ENCODE measurements around the gene MPV17L2.
A peak's percentile ranks its signal among the peaks of the same experiment; 100 is the strongest.
"Not testable (repeated sequence)": the region's sequence is repeated elsewhere in the genome, so short reads cannot be mapped to it uniquely, and the experiment has no call there.

The MPV17L2 gene

DNA sequence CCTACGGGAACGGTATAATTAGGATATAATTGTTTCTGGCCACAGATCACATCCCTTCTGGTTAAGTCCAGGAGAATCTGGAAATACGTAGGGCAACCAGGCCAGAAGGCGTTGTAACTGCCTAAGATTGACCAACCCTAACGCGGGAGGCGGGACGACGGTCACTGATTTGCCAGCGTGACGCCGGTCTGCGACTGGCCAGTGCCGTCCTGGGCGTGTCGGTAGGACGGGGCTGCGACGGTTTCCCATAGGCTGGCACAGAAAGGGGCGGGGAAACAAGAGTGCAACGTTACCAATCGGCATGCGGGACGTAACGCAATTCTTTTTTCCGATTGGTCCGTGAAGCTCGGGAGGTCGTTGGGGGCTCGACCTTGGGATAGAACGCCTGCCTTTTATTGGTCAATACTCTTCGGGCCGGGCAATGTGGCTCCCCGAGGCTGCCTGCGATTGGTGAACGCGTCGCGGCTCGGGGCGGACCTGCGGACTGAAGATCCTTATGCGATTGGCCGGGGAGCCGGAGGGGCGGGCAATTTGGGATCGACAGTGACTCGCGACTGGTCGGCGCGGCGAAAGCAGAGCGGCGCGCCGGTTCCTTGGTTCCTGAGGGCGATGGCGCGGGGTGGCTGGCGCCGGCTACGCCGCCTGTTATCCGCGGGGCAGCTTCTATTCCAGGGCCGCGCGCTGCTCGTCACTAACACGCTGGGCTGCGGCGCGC, at the start of gene MPV17L2:
MPV17L2 (plus strand) TSS at position 546 of the 715 bp plus-strand sequence; CDS start at position 610, 64 bp downstream.
- DNase-seq (ENCODE audit: low spot score), result peak; percentile 88

DNA sequence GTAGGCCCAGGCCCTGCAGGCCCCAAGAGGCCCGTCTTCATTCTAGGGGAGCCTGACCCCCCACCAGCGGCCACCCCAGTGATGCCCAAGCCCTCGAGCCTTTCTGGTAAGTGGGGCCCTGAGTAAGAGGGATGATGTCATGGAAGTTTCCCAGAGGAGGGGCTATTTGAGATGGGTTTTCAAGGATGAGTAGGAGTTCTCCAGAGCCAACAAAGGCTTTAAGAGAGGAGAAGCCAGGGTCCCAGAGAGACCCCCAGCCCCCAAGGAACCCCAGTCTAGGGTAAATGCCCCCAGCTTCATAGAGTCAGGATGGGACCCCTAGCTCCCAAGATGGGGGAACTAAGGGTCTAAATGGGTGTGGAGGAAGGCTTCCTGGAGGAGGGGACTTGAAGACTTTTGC, 49.1 kb upstream of the MPV17L2 start:
- no peak for DNase-seq (ENCODE audit: low spot score)

DNA sequence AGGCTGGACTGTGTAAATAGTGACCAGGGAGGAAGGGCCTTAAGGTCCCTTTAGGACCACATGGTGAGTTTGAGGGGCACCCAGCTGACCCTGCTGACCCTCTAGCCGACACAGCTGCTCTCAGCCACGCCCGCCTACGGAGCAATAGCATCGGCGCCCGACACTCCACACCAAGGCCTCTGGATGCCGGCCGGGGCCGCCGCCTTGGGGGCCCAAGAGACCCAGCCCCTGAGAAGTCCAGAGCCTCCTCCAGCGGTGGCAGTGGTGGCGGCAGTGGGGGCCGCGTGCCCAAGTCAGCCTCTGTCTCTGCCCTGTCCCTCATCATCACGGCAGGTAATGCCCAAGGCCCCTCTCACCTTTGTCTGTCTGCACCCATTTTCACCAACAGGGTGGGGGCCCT, 48.7 kb upstream of the MPV17L2 start:
- DNase-seq (ENCODE audit: low spot score), result no peak

- no peak for DNase-seq (ENCODE audit: low spot score)
Observed at GRCh38 chr19:18144906-18145305, 48.1 kb upstream of the MPV17L2 start.

DNA sequence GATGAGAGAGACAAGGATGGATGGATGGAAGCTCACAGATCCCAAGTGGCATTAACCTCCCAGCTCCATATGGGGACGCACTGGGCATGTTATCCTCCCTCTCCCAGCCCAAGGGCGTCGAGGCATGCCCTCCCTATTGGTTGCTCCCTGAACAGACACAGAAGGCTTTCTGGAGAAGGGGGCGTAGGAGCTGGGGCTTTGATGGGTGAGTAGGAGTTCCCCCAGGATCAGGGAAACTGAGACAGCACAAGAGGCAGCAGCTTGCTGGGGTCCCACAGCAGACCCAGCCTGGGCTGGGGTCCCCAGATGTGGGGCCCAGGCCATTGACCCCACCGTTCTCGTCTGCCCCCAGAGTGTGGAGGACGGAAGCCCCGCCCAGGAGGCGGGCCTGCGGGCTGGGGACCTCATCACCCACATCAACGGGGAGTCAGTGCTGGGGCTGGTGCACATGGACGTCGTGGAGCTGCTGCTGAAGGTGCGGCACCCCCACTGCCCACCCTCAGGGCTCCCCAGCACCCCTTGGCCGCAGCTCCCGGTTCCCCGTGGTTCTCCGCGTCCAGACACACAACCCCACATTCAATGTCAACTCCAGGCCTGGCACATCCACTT, 47.5 kb upstream of the MPV17L2 start:
- no peak for DNase-seq (ENCODE audit: low spot score)

DNA sequence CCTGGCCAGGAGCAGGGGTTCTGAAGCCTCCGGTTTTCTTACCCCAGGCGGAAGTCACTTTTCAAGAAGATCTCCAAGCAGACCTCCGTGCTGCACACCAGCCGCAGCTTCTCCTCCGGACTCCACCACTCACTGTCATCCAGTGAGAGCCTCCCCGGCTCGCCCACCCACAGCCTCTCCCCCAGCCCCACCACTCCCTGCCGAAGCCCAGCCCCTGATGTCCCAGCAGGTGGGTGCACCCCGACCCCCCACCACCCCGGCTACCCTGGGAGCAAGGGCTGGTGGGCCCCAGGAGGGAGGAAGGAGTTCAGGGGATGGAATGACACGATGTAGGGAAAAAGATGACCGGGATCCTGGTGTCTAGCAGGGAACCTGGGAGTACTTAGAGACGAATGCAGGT, 45.6 kb upstream of the MPV17L2 start:
- DNase-seq (ENCODE audit: low spot score), result no peak

DNA sequence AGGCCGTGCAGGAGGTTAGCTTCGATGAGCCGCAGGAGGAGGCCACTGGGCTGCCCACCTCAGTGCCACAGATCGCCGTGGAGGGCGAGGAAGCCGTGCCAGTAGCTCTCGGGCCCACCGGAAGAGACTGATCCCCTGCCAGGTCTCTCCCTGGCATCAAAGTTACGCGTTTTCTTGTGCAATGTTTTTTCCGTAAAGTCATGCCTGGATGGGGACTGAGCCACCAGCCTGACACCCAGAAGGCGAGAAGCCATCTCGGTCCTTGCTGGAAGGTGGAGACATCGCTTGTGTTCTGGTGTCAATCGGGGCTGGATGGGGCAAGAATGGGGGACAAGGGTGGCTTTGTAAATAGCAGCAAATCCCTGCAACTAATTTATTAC, 43.4 kb upstream of the MPV17L2 start:
- no peak for DNase-seq (ENCODE audit: low spot score)

- no peak for DNase-seq (ENCODE audit: low spot score)
Observed at GRCh38 chr19:18150776-18151624, 42.0 kb upstream of the MPV17L2 start.

- DNase-seq (ENCODE audit: low spot score), result peak; percentile 99
Observed at GRCh38 chr19:18152442-18152816, 40.6 kb upstream of the MPV17L2 start.

GRCh38 chr19:18152817-18153555, 40.0 kb upstream of the MPV17L2 start, which contains the start of gene PIK3R2:
Gene PIK3R2 (plus strand): TSS chr19:18153163. CDS start chr19:18155880, 2,717 bp downstream.
- peak; percentile 100 for DNase-seq (ENCODE audit: low spot score)

DNA sequence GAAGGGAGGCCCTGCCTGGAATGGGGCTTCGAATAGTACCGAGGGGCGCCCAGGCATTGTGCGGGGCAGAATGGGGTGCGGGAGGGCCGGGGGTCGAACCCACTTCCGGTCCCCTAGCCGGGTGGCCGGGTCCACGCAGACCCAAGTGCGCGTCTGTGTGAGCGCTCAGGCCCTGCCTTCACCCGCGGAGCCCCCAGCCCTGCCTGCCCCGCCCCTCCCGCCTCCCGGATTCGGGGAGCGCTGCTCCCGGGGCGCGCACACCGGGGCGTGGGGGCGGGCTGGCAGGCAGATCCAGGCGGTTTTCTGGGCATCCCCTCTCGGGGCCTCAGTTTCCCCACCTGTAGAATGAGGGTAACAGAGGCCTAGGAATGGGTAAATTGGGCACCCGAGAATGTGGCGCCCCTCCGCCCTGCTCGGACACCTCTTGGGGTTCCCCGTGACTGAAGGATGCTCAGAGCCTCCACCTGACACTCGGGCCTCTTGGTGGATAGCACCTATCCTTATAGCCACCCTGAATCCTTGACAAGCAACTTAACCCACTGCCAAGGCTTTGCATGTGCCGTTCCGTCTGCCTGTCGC, 39.4 kb upstream of the MPV17L2 start:
- DNase-seq (ENCODE audit: low spot score), result no peak

DNA sequence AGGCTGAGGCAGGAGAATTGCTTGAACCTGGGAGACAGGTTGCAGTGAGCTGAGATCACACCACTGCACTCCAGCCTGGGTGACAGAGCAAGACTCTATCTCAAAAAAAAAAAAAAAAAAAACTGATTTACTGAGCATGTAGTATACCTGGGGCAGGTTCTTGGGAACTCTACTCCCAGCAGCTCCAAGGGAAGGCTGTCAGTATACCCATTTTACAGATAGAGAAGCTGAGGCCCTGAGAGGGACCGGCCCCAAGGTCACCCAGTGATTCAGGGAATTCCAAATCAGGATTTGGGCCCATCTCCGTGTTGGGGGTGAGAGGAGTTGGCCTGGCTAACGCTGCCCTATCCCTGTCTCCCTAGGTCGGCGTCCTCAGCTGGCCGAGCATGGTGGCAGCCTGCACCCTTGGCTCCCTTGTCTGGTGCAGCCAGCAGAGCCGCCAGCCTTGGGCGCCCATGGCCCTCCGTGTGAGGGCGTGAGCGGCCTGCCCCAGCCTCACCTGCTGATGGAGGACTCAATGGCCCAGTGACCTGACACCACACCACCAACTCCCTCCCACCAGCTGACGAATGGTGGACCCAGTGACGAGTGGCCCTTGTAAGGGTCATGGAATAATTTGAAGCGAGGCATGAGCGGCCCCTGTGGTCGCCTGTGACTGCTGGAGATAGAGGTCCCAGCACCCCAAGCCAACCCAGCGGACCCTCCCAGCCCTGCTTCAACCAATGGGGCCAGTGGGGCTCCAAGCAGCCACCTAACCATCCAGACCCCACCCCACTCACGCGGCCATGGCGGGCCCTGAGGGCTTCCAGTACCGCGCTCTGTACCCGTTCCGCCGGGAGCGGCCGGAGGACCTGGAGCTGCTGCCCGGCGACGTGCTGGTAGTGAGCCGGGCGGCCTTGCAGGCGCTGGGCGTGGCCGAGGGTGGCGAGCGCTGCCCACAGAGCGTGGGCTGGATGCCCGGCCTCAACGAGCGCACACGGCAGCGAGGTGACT, 37.6 kb upstream of the MPV17L2 start:
- DNase-seq (ENCODE audit: low spot score), result no peak

DNA sequence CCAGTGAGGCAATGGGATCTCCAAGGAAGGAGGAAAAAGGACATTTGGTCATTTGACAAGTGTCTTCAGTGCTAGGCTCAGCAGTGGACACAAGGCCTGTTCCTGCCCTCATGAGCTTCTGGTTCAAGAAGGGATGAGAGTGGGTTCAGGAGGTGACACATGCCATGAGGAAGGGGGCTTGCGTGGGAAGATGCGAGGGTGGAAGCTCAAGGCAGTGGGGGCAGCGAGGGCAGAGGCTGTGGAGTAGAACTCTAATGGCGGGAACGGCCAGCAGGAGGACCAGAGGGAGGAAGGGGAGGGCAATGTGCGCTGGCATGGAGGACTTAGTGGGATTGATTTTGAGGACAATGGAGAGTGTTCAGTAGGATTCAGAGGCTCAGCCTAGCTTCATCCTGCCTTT, 36.8 kb upstream of the MPV17L2 start:
- DNase-seq (ENCODE audit: low spot score), result no peak

DNA sequence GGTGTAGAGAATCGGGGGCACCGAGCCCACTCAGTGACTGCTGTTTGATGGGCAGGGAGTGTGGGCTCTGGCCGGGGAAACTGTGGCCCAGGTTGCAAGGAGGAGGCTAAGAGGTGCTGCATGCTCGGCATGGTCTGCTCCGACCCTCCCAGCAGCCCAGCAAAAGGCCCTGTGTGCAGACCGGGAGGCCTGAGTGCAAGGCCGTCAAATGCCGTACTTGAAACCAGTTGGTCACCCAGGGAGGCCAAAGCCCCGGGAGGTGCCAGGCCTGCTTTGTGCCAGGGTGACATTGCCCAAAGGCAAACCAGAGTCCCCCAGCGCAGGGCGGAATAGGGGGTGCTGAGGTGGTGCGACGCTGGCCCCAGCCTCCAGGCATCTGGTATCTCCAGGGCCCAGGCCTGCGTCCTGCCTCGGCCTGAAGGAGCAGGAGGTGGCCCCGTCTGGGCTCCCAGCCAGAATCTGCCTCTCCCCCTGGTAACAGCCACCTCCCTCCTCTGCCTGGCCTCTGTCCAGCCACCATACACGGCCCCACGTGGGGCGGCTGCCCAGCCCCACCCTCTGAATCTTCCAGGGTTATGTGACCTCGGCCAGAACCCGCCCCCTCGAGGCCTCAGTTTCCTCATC, 36.1 kb upstream of the MPV17L2 start:
- DNase-seq (ENCODE audit: low spot score), result peak; percentile 69

GRCh38 chr19:18157465-18158063, 35.5 kb upstream of the MPV17L2 start:
- DNase-seq (ENCODE audit: low spot score), result no peak

- no peak for DNase-seq (ENCODE audit: low spot score)
Observed at GRCh38 chr19:18158467-18158866, 34.6 kb upstream of the MPV17L2 start.

- not testable (repeated sequence) for DNase-seq (ENCODE audit: low spot score)
Observed at GRCh38 chr19:18159059-18159616, 33.9 kb upstream of the MPV17L2 start.

DNA sequence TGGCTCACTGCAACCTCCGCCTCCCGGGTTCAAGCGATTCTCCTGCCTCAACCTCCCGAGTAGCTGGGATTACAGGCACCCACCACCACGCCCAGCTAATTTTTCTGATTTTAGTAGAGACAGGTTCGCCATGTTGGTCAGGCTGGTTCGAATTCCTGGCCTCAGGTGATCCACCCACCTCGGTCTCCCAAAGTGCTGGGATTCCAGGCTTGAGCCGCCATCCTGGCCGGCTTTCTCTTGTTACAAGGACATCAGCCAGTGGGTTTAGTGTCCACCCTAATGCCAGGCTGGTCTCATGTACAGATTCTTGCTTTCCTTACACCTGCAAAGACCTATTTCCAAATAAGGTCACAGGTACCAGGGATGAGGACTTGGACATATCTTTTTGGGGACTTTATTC, 33.2 kb upstream of the MPV17L2 start:
- no peak for DNase-seq (ENCODE audit: low spot score)

DNA sequence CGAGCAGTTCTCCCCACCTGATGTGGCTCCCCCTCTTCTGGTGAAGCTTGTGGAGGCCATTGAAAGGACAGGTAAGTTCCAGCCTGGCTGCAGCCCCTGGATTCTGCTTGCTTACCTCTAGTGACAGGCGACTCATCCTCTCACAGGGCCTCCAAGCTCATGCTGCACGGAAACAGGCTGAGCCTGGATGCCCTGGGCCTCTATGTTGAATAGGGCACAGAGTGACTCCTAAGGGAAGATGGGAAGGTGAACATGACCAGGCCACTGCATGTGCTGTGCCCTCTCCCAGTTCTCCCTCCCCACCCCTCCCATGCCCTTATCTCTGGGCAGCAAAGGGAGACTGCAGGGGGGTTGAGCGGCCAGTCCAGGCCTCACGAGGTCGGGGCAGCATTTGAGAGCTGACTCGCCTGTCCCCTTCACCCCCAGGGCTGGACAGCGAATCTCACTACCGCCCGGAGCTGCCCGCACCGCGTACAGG, 32.5 kb upstream of the MPV17L2 start:
- DNase-seq (ENCODE audit: low spot score), result no peak
